Endothelial cell of umbilical vein (primary cell): ENCODE results near the gene PFDN1. TPM values are rescaled to one million over a fixed set of nuclear protein-coding genes. Genes with fewer than 3 reads are reported as not detected.

Experiments used
- BruUV-seq: library from RNA; stranded (reverse); fragments of 400-500 nt; replicated peaks from 2 replicates; lab custom pipeline; 2021; lab: Mats Ljungman, UMichigan
- CTCF ChIA-PET: fragments of 300-600, 350-600 bp; sonication (Branson Sonifier 250); formaldehyde crosslinking; loops from one replicate; lab custom pipeline; 2021; ENCODE audit warnings: antibody characterized with exemption, inconsistent platforms; lab: Charles Lee
- POLR2A ChIA-PET: fragments of 300-600, 350-600 bp; sonication (Branson Sonifier 250); formaldehyde crosslinking; loops from one replicate; lab custom pipeline; 2021; ENCODE audit warnings: antibody characterized with exemption, inconsistent platforms; lab: Charles Lee
- DNase-seq: peaks from one replicate; pipeline ENCODE4 v3.0.0-alpha.2; 2011; ENCODE audit warnings: low read depth, low spot score
- FAIRE-seq: peaks from 2 replicates; lab custom pipeline; 2011; peaks lifted over from hg19 to GRCh38; lab: Jason Lieb, UNC
- H2AFZ ChIP-seq: 2 replicates; pipeline ENCODE4 v1.6.0; 2012; ENCODE audit warnings: low read depth, low read length, control low read depth, inconsistent platforms
- H3K27ac ChIP-seq: 2 replicates; pipeline ENCODE4 v1.5.1; 2011; ENCODE audit warnings: low read depth, mild to moderate bottlenecking, control low read depth, low read length, moderate library complexity; ENCODE audit not compliant: insufficient read depth
- H3K27me3 ChIP-seq, 2 experiments: 2 replicates each; pipeline versions ENCODE4 v1.6.0 to v1.6.1; 2011; ENCODE audit warnings: low read length in 2 of 2, mixed read lengths in 1 of 2; ENCODE audit not compliant: control insufficient read depth in 2 of 2, insufficient read depth in 2 of 2
- H3K36me3 ChIP-seq, 2 experiments: 2 replicates in 1 of 2; 3 replicates in 1 of 2; pipeline ENCODE4 v1.5.1; 2011; ENCODE audit warnings: low read length in 2 of 2, mild to moderate bottlenecking in 1 of 2, moderate library complexity in 1 of 2; ENCODE audit not compliant: control insufficient read depth in 2 of 2, insufficient read depth in 2 of 2; ENCODE audit errors: extremely low read depth in 1 of 2
- H3K4me1 ChIP-seq: 3 replicates; pipeline ENCODE4 v1.5.1; 2011; ENCODE audit warnings: mild to moderate bottlenecking, low read length; ENCODE audit not compliant: control insufficient read depth, insufficient read depth; ENCODE audit errors: extremely low read depth
- H3K4me2 ChIP-seq: 2 replicates; pipeline ENCODE4 v1.6.1; 2011; ENCODE audit warnings: low read length, control low read depth, mixed read lengths; ENCODE audit not compliant: insufficient read depth
- H3K4me3 ChIP-seq, 3 experiments: fragments of 200-600 bp in 1 of 3; sonication (generic), shearing (Covaris generic) in 1 of 3; replicated peaks in 1 of 3; 2 replicates each; pipeline ENCODE4 v1.5.1; 2011 to 2016; ENCODE audit warnings: control low read depth in 3 of 3, low read length in 3 of 3, mild to moderate bottlenecking in 2 of 3, inconsistent platforms in 1 of 3, low read depth in 1 of 3, moderate library complexity in 1 of 3; ENCODE audit not compliant: insufficient read depth in 1 of 3
- H3K79me2 ChIP-seq: 2 replicates; pipeline ENCODE4 v1.6.0; 2012; ENCODE audit warnings: low read length, inconsistent platforms; ENCODE audit not compliant: control insufficient read depth, insufficient read depth
- H3K9ac ChIP-seq: replicated peaks from 2 replicates; pipeline ENCODE3; 2011; ENCODE audit warnings: low read length, control low read depth; ENCODE audit not compliant: insufficient read depth; ENCODE audit errors: extremely low read depth
- H3K9me1 ChIP-seq: replicated peaks from 3 replicates; pipeline ENCODE4 v1.6.0; 2011; ENCODE audit warnings: mild to moderate bottlenecking, low read length; ENCODE audit not compliant: control insufficient read depth, insufficient read depth; ENCODE audit errors: extremely low read depth
- H3K9me3 ChIP-seq: replicated peaks from 2 replicates; pipeline ENCODE4 v1.5.1; 2012; ENCODE audit warnings: low read length, inconsistent platforms; ENCODE audit not compliant: control insufficient read depth, insufficient read depth
- H4K20me1 ChIP-seq: replicated peaks from 2 replicates; pipeline ENCODE3; 2011; ENCODE audit warnings: mild to moderate bottlenecking, low read length; ENCODE audit not compliant: control insufficient read depth, insufficient read depth; ENCODE audit errors: extremely low read depth
- EZH2 ChIP-seq: IDR thresholded peaks from 2 replicates; pipeline ENCODE4 v1.6.1; 2012; ENCODE audit warnings: borderline replicate concordance, low read depth, mild to moderate bottlenecking, moderate library complexity, low read length, inconsistent platforms; ENCODE audit not compliant: severe bottlenecking
- FOS ChIP-seq: IDR thresholded peaks from 2 replicates; pipeline ENCODE4 v1.6.1; 2011; ENCODE audit warnings: mild to moderate bottlenecking, low read length, moderate library complexity, borderline replicate concordance; ENCODE audit not compliant: insufficient read depth
- GATA2 ChIP-seq: IDR thresholded peaks from 2 replicates; pipeline ENCODE4 v1.7.0; 2011; ENCODE audit warnings: low read depth, mild to moderate bottlenecking, moderate library complexity, mixed read lengths, low read length; ENCODE audit not compliant: insufficient read length, insufficient read depth
- JUN ChIP-seq: IDR thresholded peaks from 2 replicates; pipeline ENCODE4 v1.6.1; 2011; ENCODE audit warnings: borderline replicate concordance, low read depth; ENCODE audit not compliant: insufficient read length, insufficient read depth
- MYC ChIP-seq: IDR thresholded peaks from one replicate; pipeline ENCODE4 v1.6.1; 2011; ENCODE audit warnings: mild to moderate bottlenecking, low read depth, low read length
- POLR2A ChIP-seq: IDR thresholded peaks from 2 replicates; pipeline ENCODE4 v1.6.1; 2012; ENCODE audit warnings: low read depth, mild to moderate bottlenecking, control low read depth, low read length
- POLR2AphosphoS5 ChIP-seq: IDR thresholded peaks from 2 replicates; pipeline ENCODE4 v1.6.1; 2012; ENCODE audit warnings: low read depth, mild to moderate bottlenecking, control low read depth, low read length, moderate library complexity; ENCODE audit not compliant: insufficient read depth
- dilution Hi-C: fragments of 300-500 bp; cut with MboI; formaldehyde crosslinking; loops from one replicate; pipeline ENCODE4 v1.15.0; 2019; ENCODE audit warnings: low sequenced_read_pairs; ENCODE audit not compliant: extremely low pct_ligation_motif_present
- intact Hi-C: fragments of 100-400 bp; cut with micrococcal nuclease; formaldehyde crosslinking; loops from one replicate; pipeline ENCODE4 v1.10.0; 2022
- polyA plus RNA-seq, 4 experiments: library from polyadenylated mRNA; depleted of rRNA in 3 of 4; stranded (reverse) in 3 of 4; unstranded in 1 of 4; fragments of >200 nt; gene quantifications; 2 replicates each; pipeline versions ENCODE4 v1.2.1 to v1.2.3, GENCODE V29; 2011 to 2012; ENCODE audit warnings: missing spikeins in 1 of 4
- total RNA-seq: library from RNA; stranded (reverse); gene quantifications from 2 replicates; pipeline ENCODE4 v1.2.3, GENCODE V29; 2021
- TF ChIP-seq, protein P1 (sequence below): IDR thresholded peaks from 2 replicates; pipeline ENCODE4 v1.6.1; 2011; ENCODE audit not compliant: insufficient read depth, insufficient read length
- TF ChIP-seq, protein P2 (sequence below), 2 donors: IDR thresholded peaks; 1 replicate in 1 of 2; 2 replicates in 1 of 2; pipeline ENCODE4 v1.5.1; 2011; ENCODE audit warnings: low read length in 2 of 2, mild to moderate bottlenecking in 2 of 2, moderate library complexity in 2 of 2, control low read depth in 1 of 2, inconsistent platforms in 1 of 2, low read depth in 1 of 2; ENCODE audit not compliant: insufficient read depth in 1 of 2; ENCODE audit errors: extremely low read depth in 1 of 2

Gene PFDN1
- total and polyA plus RNA-seq, 2 donors (not counting 3 experiments of a cell fraction or from before 2014, with no cell fraction given), result 107 to 158 TPM

DNA sequence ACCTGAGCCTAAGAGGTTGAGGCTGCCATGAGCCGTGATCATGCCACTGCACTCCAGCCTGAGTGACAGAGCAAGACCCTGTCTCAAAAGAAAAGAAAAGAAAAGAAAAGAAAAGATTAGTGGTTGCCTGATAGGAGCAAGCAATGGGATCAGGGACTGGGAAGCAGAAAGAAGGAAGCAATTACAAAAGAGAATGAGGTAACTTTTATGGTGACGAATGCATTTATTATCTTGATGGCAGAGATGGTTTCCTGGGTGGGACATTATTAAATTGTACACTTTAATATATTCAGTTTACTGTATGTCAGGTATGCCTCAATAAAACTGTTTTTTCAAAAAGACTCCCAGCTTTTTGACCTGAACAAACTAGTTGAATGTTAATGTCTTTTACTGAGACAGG, 7.5 kb upstream of the PFDN1 start:
- no peak for FAIRE-seq
- Histone ChIP-seq H3K4me1 (peaks cover 40% of the 10 kb centered on the region), H3K27ac (peak overlapping the region; percentile 98), H3K4me3 (no peak overlapping the region), H3K4me2 (peak overlapping the region; percentile 79), H3K36me3 (no peaks in the 10 kb centered on the region), H3K9me3 (no peaks in the 10 kb centered on the region), H3K9ac (peak overlapping the region; percentile 88), H2AFZ (no peak overlapping the region), H3K79me2 (no peaks in the 10 kb centered on the region), H3K9me1 (no peaks in the 10 kb centered on the region), H3K27me3 (no peaks in the 10 kb centered on the region), H4K20me1 (no peaks in the 10 kb centered on the region)
- no peak for DNase-seq
- TF ChIP-seq, protein P1, sequence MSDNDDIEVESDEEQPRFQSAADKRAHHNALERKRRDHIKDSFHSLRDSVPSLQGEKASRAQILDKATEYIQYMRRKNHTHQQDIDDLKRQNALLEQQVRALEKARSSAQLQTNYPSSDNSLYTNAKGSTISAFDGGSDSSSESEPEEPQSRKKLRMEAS, result no peak
- TF ChIP-seq FOS (no peak), GATA2 (no peak), EZH2 (no peak), JUN (no peak), POLR2A (no peak), MYC (no peak), POLR2AphosphoS5 (no peak)
- TF ChIP-seq, protein P2, sequence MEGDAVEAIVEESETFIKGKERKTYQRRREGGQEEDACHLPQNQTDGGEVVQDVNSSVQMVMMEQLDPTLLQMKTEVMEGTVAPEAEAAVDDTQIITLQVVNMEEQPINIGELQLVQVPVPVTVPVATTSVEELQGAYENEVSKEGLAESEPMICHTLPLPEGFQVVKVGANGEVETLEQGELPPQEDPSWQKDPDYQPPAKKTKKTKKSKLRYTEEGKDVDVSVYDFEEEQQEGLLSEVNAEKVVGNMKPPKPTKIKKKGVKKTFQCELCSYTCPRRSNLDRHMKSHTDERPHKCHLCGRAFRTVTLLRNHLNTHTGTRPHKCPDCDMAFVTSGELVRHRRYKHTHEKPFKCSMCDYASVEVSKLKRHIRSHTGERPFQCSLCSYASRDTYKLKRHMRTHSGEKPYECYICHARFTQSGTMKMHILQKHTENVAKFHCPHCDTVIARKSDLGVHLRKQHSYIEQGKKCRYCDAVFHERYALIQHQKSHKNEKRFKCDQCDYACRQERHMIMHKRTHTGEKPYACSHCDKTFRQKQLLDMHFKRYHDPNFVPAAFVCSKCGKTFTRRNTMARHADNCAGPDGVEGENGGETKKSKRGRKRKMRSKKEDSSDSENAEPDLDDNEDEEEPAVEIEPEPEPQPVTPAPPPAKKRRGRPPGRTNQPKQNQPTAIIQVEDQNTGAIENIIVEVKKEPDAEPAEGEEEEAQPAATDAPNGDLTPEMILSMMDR (IDR thresholded peaks at IDR 0.05; ENCODE audit: extremely low read depth in 1 of 2, insufficient read depth in 1 of 2, low read depth in 1 of 2, low read length in 2 of 2), result no peak
- intact Hi-C loops (no loop called here), dilution Hi-C loops (no loop called here)
- POLR2A ChIA-PET, result interaction anchor here (0.6 to 4.3 kb wide), 3 partner anchors 13 to 66 kb away, joined by 3 to 33 read pairs (median 3); partner anchors contain the start of gene HBEGF
- BruUV-seq, result no TSS peak
- CTCF ChIA-PET, result interaction anchor here (0.9 to 3.6 kb wide), 8 partner anchors 11 to 66 kb away, joined by 3 to 41 read pairs (median 8); partner anchors contain the start of gene HBEGF
